ENCODE results near the gene VWA5B1.

DNA sequence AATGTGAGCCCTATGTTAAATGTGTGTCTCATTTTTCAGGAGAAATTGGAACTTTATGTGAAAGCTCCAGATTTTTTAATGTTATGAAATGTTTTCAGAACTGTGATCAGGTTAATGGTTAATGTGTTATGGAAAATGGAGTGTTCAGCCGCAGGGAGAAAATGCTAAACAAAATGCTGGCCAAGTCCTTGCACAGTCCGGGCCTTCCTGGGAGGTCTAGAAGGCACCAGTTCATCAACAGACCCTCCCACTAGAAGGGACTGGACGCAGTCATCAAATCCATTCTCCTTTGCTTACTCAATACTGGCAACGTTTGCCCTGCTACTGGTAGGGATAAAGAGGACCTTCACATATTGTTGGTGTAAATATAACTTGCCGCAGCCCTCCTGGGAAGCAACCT is 43.4 kb downstream of the VWA5B1 start:
- TF ChIP-seq, protein P1, sequence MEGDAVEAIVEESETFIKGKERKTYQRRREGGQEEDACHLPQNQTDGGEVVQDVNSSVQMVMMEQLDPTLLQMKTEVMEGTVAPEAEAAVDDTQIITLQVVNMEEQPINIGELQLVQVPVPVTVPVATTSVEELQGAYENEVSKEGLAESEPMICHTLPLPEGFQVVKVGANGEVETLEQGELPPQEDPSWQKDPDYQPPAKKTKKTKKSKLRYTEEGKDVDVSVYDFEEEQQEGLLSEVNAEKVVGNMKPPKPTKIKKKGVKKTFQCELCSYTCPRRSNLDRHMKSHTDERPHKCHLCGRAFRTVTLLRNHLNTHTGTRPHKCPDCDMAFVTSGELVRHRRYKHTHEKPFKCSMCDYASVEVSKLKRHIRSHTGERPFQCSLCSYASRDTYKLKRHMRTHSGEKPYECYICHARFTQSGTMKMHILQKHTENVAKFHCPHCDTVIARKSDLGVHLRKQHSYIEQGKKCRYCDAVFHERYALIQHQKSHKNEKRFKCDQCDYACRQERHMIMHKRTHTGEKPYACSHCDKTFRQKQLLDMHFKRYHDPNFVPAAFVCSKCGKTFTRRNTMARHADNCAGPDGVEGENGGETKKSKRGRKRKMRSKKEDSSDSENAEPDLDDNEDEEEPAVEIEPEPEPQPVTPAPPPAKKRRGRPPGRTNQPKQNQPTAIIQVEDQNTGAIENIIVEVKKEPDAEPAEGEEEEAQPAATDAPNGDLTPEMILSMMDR (conservative IDR thresholded peaks at IDR 0.05; ENCODE audit: low read depth, low read length) = no peak
- TF ChIP-seq EZH2 (IDR thresholded peaks at IDR 0.05; ENCODE audit: low read length, unreplicated experiment) = no peak
- no peak for TF ChIP-seq EZH2phosphoT487 (IDR thresholded peaks at IDR 0.05; ENCODE audit: borderline replicate concordance, low read length)

Measured in PC-3 (cell line).